GM12874 (cell line): ENCODE data around the gene LDLRAD4.

Experiments used
- CTCF ChIP-seq: IDR thresholded peaks from 2 replicates; pipeline ENCODE4 v1.5.1; 2011; ENCODE audit warnings: low read depth, mild to moderate bottlenecking, control low read depth, low read length, moderate library complexity; ENCODE audit not compliant: insufficient read depth

Gene LDLRAD4

GRCh38 chr18:13543144-13543543 is 324.6 kb downstream of the LDLRAD4 start:
- no peak for TF ChIP-seq CTCF

GRCh38 chr18:13543811-13544732 is 325.5 kb downstream of the LDLRAD4 start:
- TF ChIP-seq CTCF, result no peak

- no peak for TF ChIP-seq CTCF
These were observed 326.4 kb downstream of the LDLRAD4 start for GRCh38 chr18:13544953-13545352.

GRCh38 chr18:13545514-13545913 is 327.0 kb downstream of the LDLRAD4 start:
- TF ChIP-seq CTCF, result no peak

- TF ChIP-seq CTCF, result no peak
These were observed 327.4 kb downstream of the LDLRAD4 start for GRCh38 chr18:13545955-13546354.

- TF ChIP-seq CTCF, result no peak
These were observed 328.1 kb downstream of the LDLRAD4 start for GRCh38 chr18:13546638-13547037.

GRCh38 chr18:13547347-13547746 is 328.8 kb downstream of the LDLRAD4 start:
- TF ChIP-seq CTCF, result no peak
